GM19452 (cell line): ENCODE results near the gene TIMM22.

Source experiments
- ATAC-seq: cut with Tn5 transposase; IDR thresholded peaks from one replicate; pipeline ENCODE4 v1.9.1; 2021; ENCODE audit not compliant: unreplicated experiment

Gene TIMM22

GRCh38 chr17:1001640-1002411 lies 4.9 kb downstream of the TIMM22 start:
- no peak for ATAC-seq

- ATAC-seq = no peak
Observed at GRCh38 chr17:1002412-1002753, 5.5 kb downstream of the TIMM22 start.

- ATAC-seq = no peak
Observed at GRCh38 chr17:1002771-1003555, 6.0 kb downstream of the TIMM22 start.

- ATAC-seq = no peak
Observed at GRCh38 chr17:1003633-1003971, 6.7 kb downstream of the TIMM22 start.

- ATAC-seq = no peak
Observed at GRCh38 chr17:1003972-1004768, 7.2 kb downstream of the TIMM22 start.

- no peak for ATAC-seq
Observed at GRCh38 chr17:1004769-1005295, 7.9 kb downstream of the TIMM22 start.

- ATAC-seq = no peak
Observed at GRCh38 chr17:1005361-1005946, 8.5 kb downstream of the TIMM22 start.

- no peak for ATAC-seq
Observed at GRCh38 chr17:1006054-1006453, 9.1 kb downstream of the TIMM22 start.

GRCh38 chr17:1007310-1008007 lies 10.5 kb downstream of the TIMM22 start:
- ATAC-seq = no peak

GRCh38 chr17:1008008-1008761 lies 11.3 kb downstream of the TIMM22 start:
- no peak for ATAC-seq

GRCh38 chr17:1009229-1010085 lies 12.5 kb downstream of the TIMM22 start:
- no peak for ATAC-seq

- ATAC-seq = no peak
Observed at GRCh38 chr17:1010086-1010450, 13.1 kb downstream of the TIMM22 start.

GRCh38 chr17:1010586-1010985 lies 13.7 kb downstream of the TIMM22 start:
- ATAC-seq = no peak

GRCh38 chr17:1011138-1011537 lies 14.2 kb downstream of the TIMM22 start:
- ATAC-seq = no peak

- no peak for ATAC-seq
Observed at GRCh38 chr17:1011760-1012735, 15.1 kb downstream of the TIMM22 start.

- ATAC-seq = no peak
Observed at GRCh38 chr17:1012823-1013728, 16.1 kb downstream of the TIMM22 start.

- no peak for ATAC-seq
Observed at GRCh38 chr17:1013729-1014090, 16.8 kb downstream of the TIMM22 start.
